GM21447 (cell line): ENCODE data around the gene PROX1.

Experiments
- ATAC-seq: cut with Tn5 transposase; IDR thresholded peaks from one replicate; pipeline ENCODE4 v1.9.1; 2021; ENCODE audit not compliant: unreplicated experiment

Gene PROX1

DNA sequence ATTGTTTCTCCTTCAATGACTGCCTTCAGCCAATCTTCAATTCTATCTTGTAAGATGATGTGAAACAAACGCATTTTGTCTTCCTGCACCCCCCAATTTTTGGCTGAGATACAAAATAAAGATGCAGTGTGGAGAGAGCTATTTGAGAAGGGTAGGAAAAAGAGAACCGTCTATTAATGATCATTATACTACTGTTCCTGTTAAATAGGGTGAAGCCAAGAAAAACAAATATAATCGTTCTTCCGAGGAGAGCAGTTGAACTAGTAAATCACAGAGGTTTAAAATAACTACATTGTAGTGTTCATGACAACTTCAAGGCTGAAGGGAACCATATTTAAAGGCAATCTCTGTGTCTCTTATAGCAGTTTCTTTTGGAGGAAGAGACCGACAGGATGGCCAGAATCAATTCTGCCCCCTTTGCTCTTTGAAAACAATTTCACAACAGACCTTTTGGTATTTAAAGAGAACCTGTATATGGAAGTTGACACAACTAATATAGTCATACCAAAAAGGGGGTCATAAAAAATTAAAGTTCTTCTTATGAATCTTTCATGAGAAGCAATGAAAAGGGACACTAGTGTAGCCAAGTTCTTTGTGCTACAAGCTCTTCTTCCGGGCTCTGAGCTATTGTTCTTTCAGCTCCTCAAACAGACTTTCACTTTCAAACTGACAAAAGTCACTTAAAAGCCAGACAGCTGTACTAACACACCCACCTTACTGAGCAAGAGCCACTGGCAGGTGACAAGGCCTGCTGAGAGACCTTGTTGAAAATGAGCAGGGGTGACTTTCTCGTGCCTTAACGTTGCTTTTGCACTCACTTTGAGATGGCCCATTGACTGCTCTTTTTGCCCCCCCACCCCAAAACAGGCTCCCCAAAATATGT, 30.9 kb downstream of the PROX1 start:
- ATAC-seq, result no peak

DNA sequence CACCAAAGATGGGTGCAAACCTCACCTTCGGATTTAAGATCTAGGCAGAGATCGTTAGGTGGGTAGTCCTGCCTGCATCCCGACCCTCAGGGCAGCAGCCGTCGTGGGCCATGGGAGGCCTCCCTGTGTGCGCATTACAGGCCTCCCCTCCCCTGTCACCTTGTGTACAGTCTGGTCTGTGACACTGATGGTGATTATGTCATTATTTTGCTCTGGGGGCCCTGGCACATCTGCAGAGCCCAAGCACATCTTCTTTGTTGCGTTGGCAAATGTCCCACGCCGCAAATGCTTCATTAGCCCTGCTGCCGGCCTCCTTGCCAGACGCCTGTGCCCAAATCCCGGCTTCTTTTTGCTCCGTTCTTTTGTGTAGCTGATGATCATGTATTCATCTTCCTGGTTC, 31.7 kb downstream of the PROX1 start:
- ATAC-seq, result no peak

DNA sequence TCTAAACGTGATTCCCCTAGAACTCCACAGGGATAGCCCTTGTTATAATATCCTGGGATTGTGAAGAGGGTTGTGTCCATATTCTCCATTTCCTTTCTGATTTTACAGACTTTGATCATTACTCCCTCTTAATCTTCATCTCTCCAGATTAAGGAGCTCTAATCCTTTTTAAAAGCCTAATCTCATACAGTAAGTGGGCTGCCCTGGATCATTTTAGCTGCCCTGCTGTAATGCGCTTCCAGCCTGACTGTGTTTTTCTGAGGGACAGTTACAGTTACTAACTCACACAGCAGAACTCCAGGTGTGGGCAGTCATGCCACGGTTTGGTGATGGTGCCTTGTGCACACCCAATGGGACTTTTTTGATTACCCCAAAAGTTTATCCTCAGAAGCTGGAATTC, 33.5 kb downstream of the PROX1 start:
- no peak for ATAC-seq

DNA sequence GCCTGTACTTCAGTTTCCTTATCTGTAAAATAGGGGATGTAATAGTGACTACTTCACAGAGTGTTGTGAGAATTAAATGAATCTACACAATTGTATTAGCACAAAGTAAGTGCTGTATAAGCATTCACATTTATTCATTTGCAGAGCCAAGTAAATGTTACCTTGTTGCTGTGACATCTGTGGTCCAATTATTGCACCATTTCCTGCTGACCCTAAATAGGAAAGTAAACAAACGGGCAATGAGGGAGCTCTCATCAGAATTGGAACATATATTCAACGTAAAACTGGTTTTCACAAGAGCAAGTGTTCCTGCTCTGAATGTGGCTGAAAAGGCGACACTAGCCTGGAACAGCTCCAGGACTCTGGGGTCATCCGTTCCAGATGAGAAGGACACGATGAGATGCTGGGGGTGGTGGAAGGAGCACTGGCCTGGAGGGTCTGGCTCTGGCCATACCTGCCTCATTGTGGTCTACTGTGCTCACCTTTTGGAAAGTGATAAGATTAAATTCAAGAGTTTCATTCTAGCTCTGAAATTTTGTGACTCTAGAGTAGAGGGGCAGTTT, 34.5 kb downstream of the PROX1 start:
- no peak for ATAC-seq

DNA sequence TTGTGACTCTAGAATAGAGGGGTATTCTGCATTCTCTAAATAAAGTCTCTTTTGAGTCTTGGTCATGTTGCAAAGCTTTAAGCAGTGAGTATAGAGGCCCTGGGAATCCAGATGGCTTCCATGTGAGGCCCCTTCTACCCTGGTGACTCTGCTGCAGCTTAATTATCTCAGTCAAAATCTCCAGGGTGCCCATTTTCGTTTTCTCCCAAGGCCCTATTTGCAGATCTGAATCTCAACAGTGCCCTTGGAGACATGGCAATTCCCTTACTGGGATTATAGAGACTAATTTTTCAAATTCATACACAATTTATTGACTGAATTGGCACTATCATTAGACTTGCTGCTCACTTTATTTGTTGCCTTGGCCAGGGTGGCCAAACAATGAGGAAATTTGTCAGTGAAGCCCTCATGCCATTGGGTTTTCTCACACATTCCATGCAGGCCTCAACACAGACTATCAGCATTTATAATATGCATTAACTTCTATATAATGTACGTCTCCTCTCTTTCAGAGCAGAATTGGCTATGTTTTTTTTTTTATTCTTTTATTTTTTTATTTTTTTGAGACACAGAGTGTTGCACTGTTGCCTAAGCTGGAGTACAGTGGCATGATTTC, 35.1 kb downstream of the PROX1 start:
- no peak for ATAC-seq

DNA sequence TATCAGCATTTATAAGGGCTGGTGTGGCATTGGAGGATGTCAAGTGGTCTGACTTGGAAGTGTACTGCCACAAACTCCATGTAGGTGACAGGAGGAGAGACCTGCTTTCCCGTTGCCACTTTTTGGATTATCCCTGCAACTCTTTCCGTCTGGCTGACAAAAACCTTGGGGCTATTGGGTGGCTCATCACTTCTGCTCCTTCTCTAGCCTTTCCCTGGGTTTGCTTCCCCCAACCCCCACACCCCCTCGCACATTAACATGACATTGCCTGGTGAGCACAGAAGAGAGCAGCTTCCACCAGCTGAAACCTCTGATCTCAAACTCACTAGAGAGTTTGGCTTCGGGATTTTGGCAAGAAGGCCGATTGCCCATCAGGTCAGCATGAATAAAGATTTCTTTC, 39.2 kb downstream of the PROX1 start:
- ATAC-seq, result no peak

DNA sequence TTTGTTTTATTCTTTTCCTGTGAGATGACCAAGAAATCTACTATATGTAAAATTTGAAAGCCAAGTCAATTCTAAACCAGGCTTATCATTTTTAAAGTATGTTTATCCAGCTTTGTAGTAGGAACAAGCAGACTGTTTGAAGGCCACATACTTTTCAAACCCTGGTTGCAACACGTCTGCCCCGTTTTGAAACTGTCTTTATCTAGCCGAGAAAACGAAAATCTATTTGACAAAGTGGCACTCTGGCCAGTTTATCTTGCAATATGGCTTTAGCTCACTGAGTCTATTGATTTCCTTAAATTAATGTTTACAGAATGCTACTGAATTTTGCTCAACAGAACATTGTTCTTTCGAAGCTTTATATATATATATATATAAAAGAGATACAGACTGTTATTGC, 39.7 kb downstream of the PROX1 start:
- no peak for ATAC-seq

DNA sequence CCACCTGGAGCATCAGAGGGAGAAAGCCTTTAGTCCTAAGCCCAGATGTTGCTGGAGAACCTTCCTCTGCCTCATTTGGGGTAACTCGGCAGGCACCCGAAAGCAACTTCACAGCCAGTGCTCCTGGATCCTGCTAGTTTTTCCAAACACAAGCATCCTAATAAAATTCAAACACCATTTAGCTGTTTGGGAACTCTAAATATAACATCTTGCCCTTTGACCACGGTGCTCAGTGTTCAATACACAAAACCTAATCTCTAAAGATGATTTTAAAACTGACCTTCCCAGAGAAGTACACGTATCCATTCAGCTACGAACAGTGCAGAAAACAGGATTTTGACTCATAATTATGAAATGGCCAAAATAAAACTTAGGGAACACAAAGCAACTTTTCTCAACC, 40.3 kb downstream of the PROX1 start:
- no peak for ATAC-seq

DNA sequence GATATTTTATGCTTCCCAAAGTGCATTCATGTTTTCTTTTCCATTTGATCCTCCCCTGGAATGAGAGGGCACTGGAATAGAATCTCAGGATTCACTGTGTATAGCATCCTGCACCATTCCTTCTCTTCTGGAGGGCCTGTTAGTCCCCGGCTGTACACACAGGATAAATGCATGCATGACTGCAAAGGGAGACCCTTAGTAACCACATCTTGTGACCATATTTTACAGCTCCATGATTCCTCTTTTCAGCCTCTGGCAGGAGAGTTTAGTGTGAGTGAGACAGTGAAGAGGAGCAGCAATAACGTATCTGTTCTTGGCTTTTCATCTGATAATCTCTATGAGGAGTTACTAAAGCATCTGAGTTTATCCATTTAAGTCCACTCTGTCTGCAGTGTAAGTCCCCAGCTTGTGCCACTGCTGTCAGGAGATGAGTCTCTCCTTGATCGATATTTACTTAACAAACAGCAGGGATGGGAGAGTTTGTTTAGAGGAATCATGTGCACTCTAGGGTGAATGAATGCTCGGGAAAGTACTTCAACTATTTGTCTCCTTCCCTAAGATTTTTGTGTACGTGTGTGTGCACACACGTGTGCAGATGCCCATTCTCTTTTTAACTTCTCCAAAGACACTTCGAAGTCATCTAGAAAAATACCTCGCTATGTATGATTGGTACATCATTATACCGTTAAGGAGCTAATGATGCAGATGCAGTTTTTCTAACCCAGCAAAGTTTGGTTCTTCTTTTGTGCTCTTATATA, 41.1 kb downstream of the PROX1 start:
- ATAC-seq, result no peak

DNA sequence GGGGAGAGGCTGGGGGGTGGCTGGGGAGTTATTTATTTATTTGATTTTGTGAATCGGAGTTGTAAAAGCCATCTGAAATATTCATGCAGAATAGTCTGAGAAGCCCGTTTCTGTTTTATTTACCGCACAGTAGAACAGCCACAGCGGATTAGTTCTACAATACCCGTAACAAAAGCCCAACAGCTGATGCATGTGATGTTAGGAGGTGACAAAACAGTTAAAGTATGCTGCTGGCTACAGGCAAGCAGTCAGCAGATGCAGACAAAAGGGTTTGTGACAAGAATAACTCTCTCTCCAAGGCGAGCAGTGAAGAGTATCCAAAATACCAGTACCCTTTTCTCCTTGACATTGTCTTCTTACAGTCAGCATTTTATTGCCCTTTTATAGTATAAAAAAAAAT, 42.0 kb downstream of the PROX1 start:
- no peak for ATAC-seq

DNA sequence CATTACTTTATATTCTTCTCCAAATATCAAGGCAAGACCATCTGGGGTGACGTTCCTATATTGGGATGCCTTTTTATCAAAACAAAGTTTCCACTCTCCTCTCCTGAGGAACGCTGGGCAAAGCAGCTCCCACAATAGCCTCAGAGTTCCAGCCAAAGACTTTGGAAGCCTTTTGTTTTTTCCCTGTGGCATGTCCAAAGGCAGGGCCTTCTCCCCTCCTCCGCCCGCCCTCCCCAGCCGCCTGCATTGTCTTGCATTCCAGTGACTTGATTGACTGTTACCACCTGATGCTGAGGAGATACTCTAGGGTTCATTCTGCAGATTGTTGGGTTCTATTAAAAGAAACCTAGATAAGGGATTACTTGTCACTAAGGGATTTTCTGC, 43.5 kb downstream of the PROX1 start:
- ATAC-seq, result no peak

DNA sequence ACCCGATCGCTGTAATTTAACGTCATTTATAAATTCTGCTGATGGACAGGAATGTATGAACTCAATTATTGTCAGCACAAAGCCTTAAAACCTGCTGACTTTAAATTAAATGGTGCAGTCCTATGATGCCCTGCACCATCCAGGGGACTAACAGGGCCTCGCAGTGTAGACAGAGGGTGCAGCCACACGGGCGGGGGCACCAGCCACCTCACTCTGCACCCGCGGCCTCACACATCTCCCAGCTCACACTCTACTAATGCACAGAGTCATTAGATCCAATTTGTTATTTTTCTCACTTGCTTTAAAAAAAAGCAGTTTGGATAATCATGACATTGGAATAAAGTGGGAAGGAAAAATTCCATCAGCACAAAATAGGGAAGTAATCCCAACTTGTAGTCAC, 49.7 kb downstream of the PROX1 start:
- ATAC-seq, result no peak

DNA sequence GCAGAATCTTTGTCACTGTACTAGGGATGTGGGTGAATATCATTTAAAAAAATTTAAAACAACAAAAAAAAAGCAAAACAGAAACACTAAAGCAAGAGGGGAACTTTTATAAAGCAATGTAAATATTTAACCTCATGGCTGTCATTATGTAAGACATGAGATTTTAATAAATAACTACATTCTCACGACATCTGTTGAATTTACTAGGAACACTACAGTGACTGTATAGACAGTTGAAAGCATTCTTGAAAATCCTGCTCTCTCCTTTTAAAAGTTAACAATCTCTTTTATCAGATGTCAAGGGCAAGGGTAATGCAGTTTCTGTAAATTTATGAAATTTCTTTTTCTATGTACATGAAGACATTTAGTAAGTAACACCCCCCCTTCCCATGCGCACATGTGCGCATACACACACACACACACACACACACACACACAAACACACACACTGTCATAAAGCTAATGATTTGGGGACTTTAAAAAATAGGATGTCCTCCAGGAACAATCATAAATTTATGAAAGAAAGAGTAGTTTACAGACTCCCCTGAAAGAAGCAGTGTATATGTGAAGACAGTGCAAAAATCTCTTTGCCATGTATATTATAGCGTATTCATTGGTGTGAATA, 51.7 kb downstream of the PROX1 start:
- ATAC-seq, result no peak

DNA sequence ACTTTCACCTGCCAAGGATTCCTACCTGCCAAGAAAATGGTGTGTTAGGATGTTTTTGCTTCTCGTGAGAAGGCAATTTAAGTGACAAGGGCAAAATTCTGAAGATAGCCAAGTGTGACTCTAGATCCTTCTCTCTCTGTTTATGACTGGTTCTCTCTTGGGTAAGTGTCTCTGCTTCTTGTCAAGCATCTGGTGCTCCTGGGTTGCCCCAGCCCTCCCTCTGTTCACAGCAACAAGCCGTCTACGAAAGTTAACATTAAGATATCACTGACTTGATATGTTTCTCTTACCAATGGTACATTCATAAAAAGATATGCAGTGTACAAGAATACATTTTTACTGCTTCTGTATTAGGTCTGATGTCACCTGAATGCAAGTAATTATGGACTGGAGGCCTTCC, 55.4 kb downstream of the PROX1 start:
- no peak for ATAC-seq

DNA sequence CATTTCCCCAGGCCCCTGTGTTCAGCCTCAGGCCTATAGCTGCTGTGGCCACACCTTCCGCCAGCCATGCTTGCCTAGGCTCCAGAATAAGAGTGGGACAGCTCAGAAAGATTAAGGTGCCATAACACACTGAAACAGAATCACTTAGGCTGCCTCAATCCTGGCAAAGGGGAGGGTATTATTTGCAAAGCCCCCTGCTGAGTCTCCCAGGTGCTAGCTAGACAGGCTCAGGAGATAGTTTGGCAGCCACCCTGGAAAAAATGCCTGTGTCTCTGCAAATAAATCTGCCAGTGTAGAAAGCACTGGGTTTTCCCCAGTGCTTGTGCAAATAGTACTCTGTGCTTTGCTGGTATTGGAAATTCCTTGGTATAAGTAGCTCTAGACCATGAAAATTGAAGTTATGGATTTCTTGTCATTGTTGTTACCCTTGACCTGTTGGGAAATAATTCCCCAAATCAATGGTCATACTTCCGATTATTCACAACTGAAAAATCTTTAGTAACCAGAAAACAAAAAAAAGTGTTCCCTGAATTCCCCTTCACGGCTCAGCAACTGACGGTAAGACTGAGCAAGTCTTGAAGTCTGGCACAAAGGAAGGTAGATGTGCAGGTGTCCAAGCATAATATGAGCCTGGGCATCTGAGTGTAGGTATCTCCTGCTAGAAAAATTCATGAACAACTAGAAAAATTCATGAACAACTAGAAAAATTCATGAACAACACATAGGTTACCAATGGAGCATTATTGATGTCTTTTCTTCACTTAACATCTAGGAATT, 56.9 kb downstream of the PROX1 start:
- ATAC-seq, result no peak

DNA sequence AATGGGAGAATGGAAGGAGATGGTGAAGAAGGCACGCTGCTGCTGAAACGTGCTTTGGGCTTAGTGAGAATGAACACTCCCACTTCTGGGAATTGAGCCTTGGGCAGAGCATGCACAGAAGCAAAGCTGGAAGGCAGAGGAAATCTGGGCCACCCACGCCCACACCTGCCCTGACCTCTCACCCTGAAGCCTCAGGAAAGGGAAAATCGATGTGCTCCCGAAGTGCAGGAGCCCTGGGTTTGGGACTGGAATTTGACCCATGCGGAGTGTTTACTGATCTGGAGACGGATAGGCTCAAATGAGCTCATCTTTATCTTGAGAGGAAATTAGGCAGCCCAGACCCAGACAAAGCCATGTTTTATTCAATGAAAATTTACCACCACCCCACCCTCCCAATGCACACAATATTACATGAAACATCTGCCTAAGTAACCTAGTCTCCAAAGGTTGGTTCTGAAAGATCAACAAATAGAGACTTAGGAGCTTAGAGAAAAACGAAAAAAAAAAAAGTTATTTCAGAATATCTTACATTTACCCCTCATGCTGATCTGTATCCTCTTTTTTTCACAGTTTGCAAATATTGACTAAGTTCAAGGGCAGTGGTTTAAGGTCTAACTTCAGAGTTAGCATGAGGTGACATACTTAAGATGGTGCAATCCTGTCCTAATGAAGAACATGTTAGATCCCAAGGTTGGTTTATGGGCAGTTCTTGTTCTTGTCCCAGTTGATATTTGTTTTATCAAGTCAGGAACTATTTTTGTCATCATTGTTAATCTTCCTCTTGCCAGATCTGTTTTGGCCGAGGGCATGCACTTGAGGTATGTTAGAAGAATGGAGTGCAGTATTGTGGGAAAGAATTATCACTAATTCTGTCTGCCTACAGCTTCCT, 63.0 kb downstream of the PROX1 start:
- ATAC-seq, result no peak

DNA sequence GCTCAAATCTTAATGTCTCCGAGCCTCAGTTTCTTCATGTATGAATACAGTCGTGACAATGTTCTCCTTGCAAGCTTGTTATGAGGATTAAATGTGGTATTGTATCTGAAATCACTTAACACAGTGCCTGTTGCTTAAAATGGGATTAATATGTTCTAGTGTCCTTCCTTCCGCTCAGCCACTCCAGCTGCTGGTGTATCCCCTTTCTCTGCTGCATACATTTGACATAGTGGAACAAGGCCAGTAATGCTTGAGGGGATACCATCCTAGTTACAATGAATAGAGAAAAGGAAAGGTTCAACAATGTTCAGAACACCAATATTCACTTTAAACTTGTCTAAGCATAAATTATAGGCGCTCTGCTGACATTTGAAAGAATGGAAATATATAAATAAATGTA, 64.0 kb downstream of the PROX1 start:
- ATAC-seq, result no peak

DNA sequence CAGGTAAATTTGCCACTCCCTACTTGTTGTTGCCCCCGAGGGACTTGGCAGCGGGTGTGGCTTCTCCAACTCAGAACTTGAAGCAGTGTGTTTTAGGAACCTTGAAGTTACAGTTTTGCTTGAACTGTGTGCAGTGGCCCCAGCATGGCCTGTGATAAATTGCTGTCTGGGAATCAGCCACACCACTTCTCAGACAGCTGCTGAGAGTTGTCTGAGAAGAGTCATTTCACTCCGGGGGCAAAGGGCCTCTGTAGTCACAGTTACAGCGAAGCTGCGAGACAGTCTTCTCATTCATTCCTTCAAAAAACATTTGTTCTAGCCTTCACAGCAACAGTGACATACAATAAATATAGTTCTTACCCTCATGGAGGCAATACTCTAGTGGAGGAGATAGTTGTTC, 70.3 kb downstream of the PROX1 start:
- ATAC-seq, result no peak

DNA sequence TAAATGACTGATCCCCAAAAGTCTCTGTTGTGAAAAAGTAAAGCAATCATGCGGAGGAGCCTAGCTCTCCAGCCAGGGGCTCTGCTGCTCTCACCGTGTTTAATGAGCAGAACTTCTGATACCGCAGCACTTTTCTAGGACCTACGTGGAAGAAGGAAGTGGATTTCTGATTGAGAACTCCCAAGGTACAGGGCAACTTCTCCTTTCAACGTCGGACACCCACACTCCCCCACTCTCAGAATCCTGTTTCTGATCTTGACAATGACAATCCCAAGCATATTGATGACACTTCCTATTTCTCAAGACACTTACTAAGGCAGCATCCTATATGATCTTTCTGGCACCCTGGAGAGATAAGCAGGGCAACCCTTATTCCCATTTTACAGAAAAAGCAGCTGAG, 78.4 kb downstream of the PROX1 start:
- no peak for ATAC-seq

DNA sequence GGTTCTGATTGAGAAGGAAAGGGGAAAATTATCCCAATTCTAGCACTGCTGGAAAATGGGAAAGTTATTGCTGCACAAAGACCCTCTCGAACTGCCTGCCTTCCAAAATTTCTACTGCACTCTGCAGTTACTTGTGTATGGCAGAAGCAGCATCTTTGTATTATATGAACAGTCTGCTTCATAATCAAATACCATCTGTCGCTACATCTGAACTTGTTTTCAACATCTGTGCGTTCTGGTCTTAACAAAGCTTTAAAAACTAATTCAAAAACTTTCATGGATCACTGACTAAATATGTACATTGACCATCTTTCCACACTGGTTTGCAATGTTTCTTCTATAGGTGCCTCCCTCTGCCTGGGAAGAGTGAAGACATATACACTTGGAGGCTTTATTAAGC, 79.2 kb downstream of the PROX1 start:
- no peak for ATAC-seq
